ENCODE measurements around the gene TMEM51.

DNA sequence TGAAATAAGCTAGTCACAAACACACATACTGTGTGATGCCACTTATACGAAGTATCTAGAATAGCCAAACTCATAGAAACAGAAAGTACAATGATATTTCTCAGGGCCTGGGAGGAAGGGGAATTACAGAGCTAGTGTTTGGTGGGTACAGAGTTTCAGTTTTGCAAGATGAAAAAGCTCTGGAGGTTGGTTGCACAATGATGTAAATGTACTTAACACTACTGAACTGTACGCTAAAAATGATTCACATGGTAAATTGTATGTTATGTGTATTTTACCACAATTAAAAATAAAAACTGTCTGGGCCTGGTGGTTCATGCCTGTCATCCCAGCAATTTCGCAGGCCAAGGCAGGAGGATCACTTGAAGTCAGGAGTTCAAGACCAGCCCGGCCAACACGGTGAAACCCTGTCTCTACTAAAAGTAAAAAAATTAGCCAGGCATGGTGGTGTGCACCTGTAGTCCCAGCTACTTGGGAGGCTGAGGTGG, 78.2 kb downstream of the TMEM51 start:
- TF ChIP-seq, protein P1, sequence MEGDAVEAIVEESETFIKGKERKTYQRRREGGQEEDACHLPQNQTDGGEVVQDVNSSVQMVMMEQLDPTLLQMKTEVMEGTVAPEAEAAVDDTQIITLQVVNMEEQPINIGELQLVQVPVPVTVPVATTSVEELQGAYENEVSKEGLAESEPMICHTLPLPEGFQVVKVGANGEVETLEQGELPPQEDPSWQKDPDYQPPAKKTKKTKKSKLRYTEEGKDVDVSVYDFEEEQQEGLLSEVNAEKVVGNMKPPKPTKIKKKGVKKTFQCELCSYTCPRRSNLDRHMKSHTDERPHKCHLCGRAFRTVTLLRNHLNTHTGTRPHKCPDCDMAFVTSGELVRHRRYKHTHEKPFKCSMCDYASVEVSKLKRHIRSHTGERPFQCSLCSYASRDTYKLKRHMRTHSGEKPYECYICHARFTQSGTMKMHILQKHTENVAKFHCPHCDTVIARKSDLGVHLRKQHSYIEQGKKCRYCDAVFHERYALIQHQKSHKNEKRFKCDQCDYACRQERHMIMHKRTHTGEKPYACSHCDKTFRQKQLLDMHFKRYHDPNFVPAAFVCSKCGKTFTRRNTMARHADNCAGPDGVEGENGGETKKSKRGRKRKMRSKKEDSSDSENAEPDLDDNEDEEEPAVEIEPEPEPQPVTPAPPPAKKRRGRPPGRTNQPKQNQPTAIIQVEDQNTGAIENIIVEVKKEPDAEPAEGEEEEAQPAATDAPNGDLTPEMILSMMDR (IDR thresholded peaks at IDR 0.05; ENCODE audit: low read depth, low read length): no peak
- TF ChIP-seq, protein P2, sequence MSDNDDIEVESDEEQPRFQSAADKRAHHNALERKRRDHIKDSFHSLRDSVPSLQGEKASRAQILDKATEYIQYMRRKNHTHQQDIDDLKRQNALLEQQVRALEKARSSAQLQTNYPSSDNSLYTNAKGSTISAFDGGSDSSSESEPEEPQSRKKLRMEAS (IDR thresholded peaks at IDR 0.05; ENCODE audit: low read depth, low read length): no peak
- no peak for TF ChIP-seq POLR2A (IDR thresholded peaks at IDR 0.05; ENCODE audit: extremely low read depth, insufficient read length)
- TF ChIP-seq MYC (IDR thresholded peaks at IDR 0.05; ENCODE audit: low read depth, low read length): no peak
